HG03095 (cell line): ENCODE measurements around the gene MBD3L5.
"Not testable (repeated sequence)": the region's sequence is repeated elsewhere in the genome, so short reads cannot be mapped to it uniquely, and the experiment has no call there.

Experiments used
- ATAC-seq: cut with Tn5 transposase; IDR thresholded peaks from one replicate; pipeline ENCODE4 v1.9.1; 2021; ENCODE audit warnings: moderate library complexity; ENCODE audit not compliant: unreplicated experiment

Gene MBD3L5

GRCh38 chr19:7030278-7030677 is at the start of gene MBD3L5:
TSS of gene MBD3L5 (plus strand) at chr19:7030578. CDS start at chr19:7030612, 34 bp downstream.
- not testable (repeated sequence) for ATAC-seq

- ATAC-seq = no peak
These were observed 46.9 kb upstream of the MBD3L5 start for GRCh38 chr19:6983448-6983847.

GRCh38 chr19:6987850-6988249 is 42.5 kb upstream of the MBD3L5 start:
- ATAC-seq = no peak

- ATAC-seq = no peak
These were observed 42.1 kb upstream of the MBD3L5 start for GRCh38 chr19:6988257-6988656.

- no peak for ATAC-seq
These were observed 35.3 kb upstream of the MBD3L5 start for GRCh38 chr19:6995054-6995453.

- ATAC-seq = no peak
These were observed 33.6 kb upstream of the MBD3L5 start for GRCh38 chr19:6996810-6997209.

GRCh38 chr19:6997679-6998445 is 32.5 kb upstream of the MBD3L5 start:
- ATAC-seq = no peak

- ATAC-seq = no peak
These were observed 30.4 kb upstream of the MBD3L5 start for GRCh38 chr19:6999933-7000332.

- ATAC-seq = no peak
These were observed 30.0 kb upstream of the MBD3L5 start for GRCh38 chr19:7000333-7000732.

- ATAC-seq = no peak
These were observed 29.6 kb upstream of the MBD3L5 start for GRCh38 chr19:7000816-7001215.

GRCh38 chr19:7004313-7004931 is 26.0 kb upstream of the MBD3L5 start:
- no peak for ATAC-seq

- ATAC-seq = no peak
These were observed 24.2 kb upstream of the MBD3L5 start for GRCh38 chr19:7006135-7006704.

- ATAC-seq = no peak
These were observed 22.5 kb upstream of the MBD3L5 start for GRCh38 chr19:7007859-7008258.

- no peak for ATAC-seq
These were observed 19.4 kb upstream of the MBD3L5 start for GRCh38 chr19:7010722-7011593.

- no peak for ATAC-seq
These were observed 16.7 kb upstream of the MBD3L5 start for GRCh38 chr19:7013678-7014077.

GRCh38 chr19:7018828-7019227 is 11.6 kb upstream of the MBD3L5 start:
- no peak for ATAC-seq

- not testable (repeated sequence) for ATAC-seq
These were observed 9.0 kb upstream of the MBD3L5 start, which contains the start of gene MBD3L2B for GRCh38 chr19:7021331-7021730. TSS of gene MBD3L2B (minus strand) at chr19:7021431. CDS start at chr19:7021397, 34 bp downstream.

- not testable (repeated sequence) for ATAC-seq
These were observed 1.6 kb upstream of the MBD3L5 start for GRCh38 chr19:7028790-7029189.

- not testable (repeated sequence) for ATAC-seq
These were observed 9.7 kb downstream of the MBD3L5 start, which contains the start of gene MBD3L4 for GRCh38 chr19:7040079-7040478. TSS of gene MBD3L4 (minus strand) at chr19:7040179. CDS start at chr19:7040144, 35 bp downstream.

- not testable (repeated sequence) for ATAC-seq
These were observed 11.2 kb downstream of the MBD3L5 start for GRCh38 chr19:7041563-7041962.

GRCh38 chr19:7049021-7049420 is 18.6 kb downstream of the MBD3L5 start, which contains the start of gene MBD3L2:
TSS of gene MBD3L2 (plus strand) at chr19:7049321. CDS start at chr19:7049374, 53 bp downstream.
- ATAC-seq = not testable (repeated sequence)
